ENCODE data around the gene AK4.

- TF ChIP-seq FOXK2 (IDR thresholded peaks at IDR 0.05): no peak
- no peak for TF ChIP-seq SP1 (IDR thresholded peaks at IDR 0.05)
- no peak for TF ChIP-seq HDGF (IDR thresholded peaks at IDR 0.05; ENCODE audit: borderline replicate concordance)
- TF ChIP-seq TARDBP (IDR thresholded peaks at IDR 0.05): no peak
- TF ChIP-seq NFRKB (IDR thresholded peaks at IDR 0.05): no peak
- TF ChIP-seq SUZ12 (IDR thresholded peaks at IDR 0.05): no peak
- no peak for TF ChIP-seq PKNOX1 (IDR thresholded peaks at IDR 0.05)
- no peak for TF ChIP-seq FOXA1 (IDR thresholded peaks at IDR 0.05)
- TF ChIP-seq ZNF384 (IDR thresholded peaks at IDR 0.05): no peak
- TF ChIP-seq CTBP1 (IDR thresholded peaks at IDR 0.05; ENCODE audit: borderline replicate concordance): no peak
- no peak for TF ChIP-seq ARNT (IDR thresholded peaks at IDR 0.05)
- TF ChIP-seq FOXM1 (IDR thresholded peaks at IDR 0.05; ENCODE audit: borderline replicate concordance): no peak
- TF ChIP-seq BHLHE40 (IDR thresholded peaks at IDR 0.05; ENCODE audit: borderline replicate concordance): no peak
Observed at GRCh38 chr1:65176591-65176990, 28.6 kb downstream of the AK4 start.
